ENCODE results near the gene ATP6V1E1.

The ATP6V1E1 gene

DNA sequence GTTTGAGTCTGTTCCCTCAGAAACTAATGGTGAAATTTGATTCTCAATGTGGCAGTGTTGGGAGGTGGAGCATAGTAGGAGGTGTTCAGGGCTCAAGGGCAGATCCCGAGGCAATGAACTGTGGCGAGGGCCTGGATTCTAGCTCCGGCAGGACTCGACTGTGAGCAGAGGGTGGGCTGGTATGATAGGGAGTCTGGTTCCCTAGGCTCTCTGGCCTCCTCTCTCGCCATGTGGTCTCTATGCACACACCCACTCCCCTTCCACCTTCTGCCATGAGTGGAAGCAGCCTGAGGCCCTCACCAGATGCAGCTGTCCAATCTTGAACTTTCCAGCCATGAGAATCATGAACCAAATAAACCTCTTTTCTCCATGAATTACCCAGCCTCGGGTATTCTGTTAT, 32.3 kb downstream of the ATP6V1E1 start:
- DNase-seq (ENCODE audit: low read depth), result no peak
- TF ChIP-seq CTCF (conservative IDR thresholded peaks at IDR 0.05; ENCODE audit: low read length), result no peak
- no peak overlapping the region for H3K4me3 ChIP-seq (ENCODE audit: low read length)

DNA sequence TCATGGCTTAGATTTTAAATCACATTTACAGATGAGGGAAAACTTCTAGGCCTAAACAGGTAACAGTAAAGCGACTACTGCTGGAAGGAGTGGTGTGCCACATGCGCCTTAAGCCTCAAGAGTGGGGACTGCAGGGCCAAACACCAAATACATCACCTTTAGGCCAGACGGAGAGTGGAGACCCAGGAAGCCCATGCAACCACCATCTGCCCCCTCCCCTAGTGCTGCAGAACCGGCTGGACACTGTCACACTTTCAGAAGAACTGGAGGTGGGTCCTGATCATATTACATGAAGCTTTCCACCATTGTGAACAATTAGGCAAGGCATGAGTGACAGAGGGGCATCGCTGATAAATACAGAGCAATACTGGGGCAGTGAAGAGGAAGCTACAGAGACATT, 36.3 kb downstream of the ATP6V1E1 start:
- H3K4me3 ChIP-seq (ENCODE audit: low read length), result no peak overlapping the region
- no peak for TF ChIP-seq CTCF (conservative IDR thresholded peaks at IDR 0.05; ENCODE audit: low read length)
- no peak for DNase-seq (ENCODE audit: low read depth)

DNA sequence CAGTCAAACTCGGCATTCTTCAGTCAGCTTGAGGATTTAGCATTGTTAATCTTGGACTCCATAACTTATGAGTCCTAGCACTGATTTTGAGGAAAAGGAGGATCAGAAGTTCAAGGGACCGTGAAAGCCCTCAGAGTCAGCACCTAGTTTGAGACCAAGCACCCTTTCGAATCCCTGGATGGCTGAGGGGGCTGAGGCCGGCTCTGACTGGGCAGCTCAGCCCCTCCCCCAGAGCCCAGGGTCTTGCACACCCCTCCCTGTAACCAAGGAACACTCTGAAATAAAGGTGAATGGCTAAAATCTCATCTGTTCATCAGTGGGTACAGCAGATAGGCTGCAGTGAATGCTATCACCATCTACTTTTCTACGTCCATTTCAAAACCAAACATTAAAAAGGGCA, 38.0 kb downstream of the ATP6V1E1 start:
- no peak overlapping the region for H3K4me3 ChIP-seq (ENCODE audit: low read length)
- TF ChIP-seq CTCF (conservative IDR thresholded peaks at IDR 0.05; ENCODE audit: low read length), result no peak
- DNase-seq (ENCODE audit: low read depth), result no peak

- no peak for DNase-seq (ENCODE audit: low read depth)
- TF ChIP-seq CTCF (conservative IDR thresholded peaks at IDR 0.05; ENCODE audit: low read length), result no peak
- no peak overlapping the region for H3K4me3 ChIP-seq (ENCODE audit: low read length)
Observed at GRCh38 chr22:17589810-17590375, 38.7 kb downstream of the ATP6V1E1 start.

GRCh38 chr22:17588606-17589005, 39.9 kb downstream of the ATP6V1E1 start:
- no peak for TF ChIP-seq CTCF (conservative IDR thresholded peaks at IDR 0.05; ENCODE audit: low read length)
- no peak for DNase-seq (ENCODE audit: low read depth)
- no peak overlapping the region for H3K4me3 ChIP-seq (ENCODE audit: low read length)

GRCh38 chr22:17587629-17588028, 40.9 kb downstream of the ATP6V1E1 start:
- DNase-seq (ENCODE audit: low read depth), result no peak
- no peak for TF ChIP-seq CTCF (conservative IDR thresholded peaks at IDR 0.05; ENCODE audit: low read length)
- no peak overlapping the region for H3K4me3 ChIP-seq (ENCODE audit: low read length)

GRCh38 chr22:17586831-17587440, 41.6 kb downstream of the ATP6V1E1 start:
- H3K4me3 ChIP-seq (ENCODE audit: low read length), result no peak overlapping the region
- no peak for TF ChIP-seq CTCF (conservative IDR thresholded peaks at IDR 0.05; ENCODE audit: low read length)
- DNase-seq (ENCODE audit: low read depth), result no peak
